Measurements from ENCODE around the gene GPAT3.
A peak's percentile ranks its signal among the peaks of the same experiment; 100 is the strongest.
"Not testable (repeated sequence)": the region's sequence is repeated elsewhere in the genome, so short reads cannot be mapped to it uniquely, and the experiment has no call there.

The GPAT3 gene

DNA sequence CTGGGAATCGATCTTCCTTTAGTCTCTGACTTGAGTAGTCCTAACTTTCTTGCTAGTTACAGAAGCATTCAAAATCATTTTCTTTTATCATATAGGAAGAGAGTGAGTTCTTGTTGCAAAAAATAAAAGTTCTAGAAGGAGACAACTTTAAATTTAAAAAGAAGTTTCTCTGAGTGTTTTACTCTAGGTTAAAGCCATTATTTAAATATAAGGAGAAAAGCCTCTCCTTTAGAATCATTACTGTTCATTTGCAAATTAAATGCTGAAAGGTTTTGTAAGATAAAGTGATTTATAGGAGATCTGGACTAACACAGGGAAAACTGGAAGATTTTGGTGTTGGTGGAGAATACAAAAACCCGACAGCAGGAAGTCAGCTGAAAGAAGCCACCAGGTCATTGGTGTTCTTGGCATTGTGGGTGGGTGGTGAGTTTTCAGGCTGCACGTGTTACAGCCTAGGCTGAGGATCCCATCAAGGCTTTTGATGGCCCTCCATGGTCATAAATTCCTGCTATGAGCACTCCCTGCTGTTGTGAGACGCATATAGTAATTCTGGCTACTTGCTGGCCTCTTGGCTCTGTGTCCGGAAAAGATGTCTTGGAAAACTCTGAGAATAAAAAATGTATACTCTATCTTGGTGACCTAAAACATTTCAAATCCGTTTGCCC lies 81.6 kb downstream of the GPAT3 start:
- H3K27ac ChIP-seq (ENCODE audit: poor library complexity, severe bottlenecking), result no peak overlapping the region
- TF ChIP-seq, protein P1, sequence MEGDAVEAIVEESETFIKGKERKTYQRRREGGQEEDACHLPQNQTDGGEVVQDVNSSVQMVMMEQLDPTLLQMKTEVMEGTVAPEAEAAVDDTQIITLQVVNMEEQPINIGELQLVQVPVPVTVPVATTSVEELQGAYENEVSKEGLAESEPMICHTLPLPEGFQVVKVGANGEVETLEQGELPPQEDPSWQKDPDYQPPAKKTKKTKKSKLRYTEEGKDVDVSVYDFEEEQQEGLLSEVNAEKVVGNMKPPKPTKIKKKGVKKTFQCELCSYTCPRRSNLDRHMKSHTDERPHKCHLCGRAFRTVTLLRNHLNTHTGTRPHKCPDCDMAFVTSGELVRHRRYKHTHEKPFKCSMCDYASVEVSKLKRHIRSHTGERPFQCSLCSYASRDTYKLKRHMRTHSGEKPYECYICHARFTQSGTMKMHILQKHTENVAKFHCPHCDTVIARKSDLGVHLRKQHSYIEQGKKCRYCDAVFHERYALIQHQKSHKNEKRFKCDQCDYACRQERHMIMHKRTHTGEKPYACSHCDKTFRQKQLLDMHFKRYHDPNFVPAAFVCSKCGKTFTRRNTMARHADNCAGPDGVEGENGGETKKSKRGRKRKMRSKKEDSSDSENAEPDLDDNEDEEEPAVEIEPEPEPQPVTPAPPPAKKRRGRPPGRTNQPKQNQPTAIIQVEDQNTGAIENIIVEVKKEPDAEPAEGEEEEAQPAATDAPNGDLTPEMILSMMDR (IDR thresholded peaks at IDR 0.05; ENCODE audit: poor library complexity, severe bottlenecking), result no peak
- ATAC-seq (ENCODE audit: low read depth) (no peak), DNase-seq (ENCODE audit: low spot score) (no peak)
- peaks cover 7% of the 10 kb centered on the region for H3K9me3 ChIP-seq (ENCODE audit: severe bottlenecking)
- peaks cover 16% of the 10 kb centered on the region for H3K4me1 ChIP-seq (ENCODE audit: insufficient read depth, poor library complexity, severe bottlenecking)
- no peak overlapping the region for H3K4me3 ChIP-seq (ENCODE audit: severe bottlenecking)
- H3K36me3 ChIP-seq (ENCODE audit: low read depth), result no peaks in the 10 kb centered on the region
- no peaks in the 10 kb centered on the region for H3K27me3 ChIP-seq (ENCODE audit: insufficient read depth, poor library complexity, severe bottlenecking)

DNA sequence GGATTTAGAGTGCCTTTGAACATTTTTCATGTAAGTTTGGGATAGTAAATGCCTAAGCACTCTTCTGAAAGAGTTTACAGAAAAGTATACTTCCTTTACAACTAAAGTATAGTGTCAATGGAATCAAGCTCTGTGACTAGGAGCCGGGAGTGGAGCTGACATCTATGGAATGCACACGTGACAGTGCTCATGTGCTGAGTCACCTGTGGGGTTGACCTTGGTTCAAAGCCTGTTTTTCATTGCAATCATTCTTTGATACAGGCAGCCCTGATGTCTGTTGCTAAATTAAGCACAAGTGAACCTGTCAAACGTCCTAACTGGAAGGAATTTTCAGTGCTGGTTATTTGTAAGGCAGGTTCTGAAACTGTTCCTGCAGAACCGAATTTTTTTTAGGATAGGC lies 82.5 kb downstream of the GPAT3 start:
- TF ChIP-seq, protein P1 (IDR thresholded peaks at IDR 0.05; ENCODE audit: poor library complexity, severe bottlenecking), result no peak

DNA sequence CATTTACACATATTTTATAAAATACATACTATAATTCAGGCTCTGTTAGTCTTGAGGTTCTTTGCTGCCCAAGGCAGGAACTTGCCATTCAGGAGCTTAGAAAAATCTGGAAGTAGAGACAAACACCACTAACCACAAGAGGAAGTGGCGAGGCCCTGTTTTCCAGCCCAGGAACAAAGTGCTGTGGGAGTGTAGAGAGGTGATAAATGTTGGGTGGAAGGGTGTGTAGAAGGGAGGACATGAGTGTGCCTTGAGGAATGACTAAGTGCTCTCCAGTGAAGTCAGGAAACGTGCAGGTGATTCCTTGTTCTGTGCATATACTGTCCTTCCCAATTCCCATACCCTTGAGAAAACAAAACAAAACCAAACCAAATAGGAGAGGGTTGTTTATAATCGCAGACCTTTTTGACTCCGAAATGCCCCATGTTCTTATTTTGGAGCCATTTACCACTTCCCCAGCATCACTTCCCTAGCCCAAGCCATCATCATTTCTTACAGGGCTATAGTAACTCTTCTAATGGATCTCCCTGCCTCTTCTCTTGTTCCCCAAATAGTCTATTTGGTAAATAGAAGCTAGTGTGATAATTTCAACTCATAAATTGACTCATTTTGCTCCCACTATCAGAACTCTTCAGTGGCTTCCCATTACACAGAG lies 83.2 kb downstream of the GPAT3 start:
- Histone ChIP-seq H3K27me3 (ENCODE audit: insufficient read depth, poor library complexity, severe bottlenecking) (no peaks in the 10 kb centered on the region), H3K4me1 (ENCODE audit: insufficient read depth, poor library complexity, severe bottlenecking) (peaks cover 16% of the 10 kb centered on the region), H3K4me3 (ENCODE audit: severe bottlenecking) (no peak overlapping the region), H3K9me3 (ENCODE audit: severe bottlenecking) (peaks cover 9% of the 10 kb centered on the region), H3K27ac (ENCODE audit: poor library complexity, severe bottlenecking) (peak overlapping the region; percentile 37), H3K36me3 (ENCODE audit: low read depth) (no peaks in the 10 kb centered on the region)
- peak; percentile 83 for ATAC-seq (ENCODE audit: low read depth)
- no peak for DNase-seq (ENCODE audit: low spot score)
- TF ChIP-seq, protein P1 (IDR thresholded peaks at IDR 0.05; ENCODE audit: poor library complexity, severe bottlenecking), result no peak

More for the DNA sequence above, 82.5 kb downstream of the GPAT3 start:
- Histone ChIP-seq H3K4me1 (ENCODE audit: insufficient read depth, poor library complexity, severe bottlenecking) (peaks cover 16% of the 10 kb centered on the region), H3K27ac (ENCODE audit: poor library complexity, severe bottlenecking) (peak overlapping the region; percentile 37), H3K9me3 (ENCODE audit: severe bottlenecking) (peaks cover 9% of the 10 kb centered on the region), H3K36me3 (ENCODE audit: low read depth) (no peaks in the 10 kb centered on the region), H3K27me3 (ENCODE audit: insufficient read depth, poor library complexity, severe bottlenecking) (no peaks in the 10 kb centered on the region), H3K4me3 (ENCODE audit: severe bottlenecking) (no peak overlapping the region)
- DNase-seq (ENCODE audit: low spot score), result no peak
- peak; percentile 77 for ATAC-seq (ENCODE audit: low read depth)

DNA sequence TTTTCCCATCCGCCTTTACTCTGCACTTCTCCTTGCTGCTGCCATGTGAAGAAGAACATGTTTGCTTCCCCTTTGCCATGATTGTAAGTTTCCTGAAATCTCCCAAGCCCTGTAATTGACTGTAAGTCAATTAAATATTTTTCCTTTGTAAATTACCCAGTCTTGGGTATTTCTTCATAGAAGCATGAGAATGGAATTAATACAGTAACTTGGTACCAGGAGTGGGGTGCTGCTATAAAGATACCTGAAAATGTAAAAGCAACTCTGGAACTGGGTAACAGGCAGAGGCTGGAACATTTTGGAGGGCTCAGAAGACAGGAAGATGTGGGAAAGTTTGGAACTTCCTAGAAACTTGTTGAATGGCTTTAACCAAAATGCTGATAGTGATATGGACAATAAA lies 86.2 kb downstream of the GPAT3 start:
- H3K9me3 ChIP-seq (ENCODE audit: severe bottlenecking); H3K4me3 ChIP-seq (ENCODE audit: severe bottlenecking); H3K27me3 ChIP-seq (ENCODE audit: insufficient read depth, poor library complexity, severe bottlenecking); ATAC-seq (ENCODE audit: low read depth); H3K36me3 ChIP-seq (ENCODE audit: low read depth); H3K27ac ChIP-seq (ENCODE audit: poor library complexity, severe bottlenecking); DNase-seq (ENCODE audit: low spot score): not testable (repeated sequence)
- peaks cover 16% of the 10 kb centered on the region for H3K4me1 ChIP-seq (ENCODE audit: insufficient read depth, poor library complexity, severe bottlenecking)

DNA sequence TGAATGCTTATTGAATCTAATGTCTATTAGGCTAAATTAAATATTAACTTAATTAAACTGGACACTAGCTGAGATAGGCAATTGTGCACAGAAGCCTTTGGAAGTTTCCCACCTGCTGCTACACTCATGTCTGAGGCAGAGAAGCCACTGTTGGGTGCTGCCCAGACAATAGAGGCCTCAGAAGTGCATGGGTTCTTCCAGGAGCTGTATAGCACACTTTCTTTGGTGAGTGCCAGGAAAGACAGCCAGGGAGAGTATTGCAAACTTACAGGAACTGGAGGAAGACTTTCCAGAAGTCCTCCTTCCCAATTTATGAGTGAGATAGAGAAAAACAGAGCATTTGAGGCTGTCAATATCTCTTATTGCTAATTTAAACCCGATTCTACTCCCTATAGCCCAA lies 89.9 kb downstream of the GPAT3 start:
- no peak for DNase-seq (ENCODE audit: low spot score)

More for the DNA sequence above, 89.9 kb downstream of the GPAT3 start:
- ATAC-seq (ENCODE audit: low read depth), result no peak
- TF ChIP-seq, protein P1 (IDR thresholded peaks at IDR 0.05; ENCODE audit: poor library complexity, severe bottlenecking), result no peak
- no peaks in the 10 kb centered on the region for H3K27me3 ChIP-seq (ENCODE audit: insufficient read depth, poor library complexity, severe bottlenecking)
- no peak overlapping the region for H3K27ac ChIP-seq (ENCODE audit: poor library complexity, severe bottlenecking)
- no peaks in the 10 kb centered on the region for H3K4me1 ChIP-seq (ENCODE audit: insufficient read depth, poor library complexity, severe bottlenecking)
- peaks cover 9% of the 10 kb centered on the region for H3K9me3 ChIP-seq (ENCODE audit: severe bottlenecking)
- H3K36me3 ChIP-seq (ENCODE audit: low read depth), result no peaks in the 10 kb centered on the region
- H3K4me3 ChIP-seq (ENCODE audit: severe bottlenecking), result no peak overlapping the region
